Panc1 (cell line): ENCODE measurements around the gene ASRGL1. TPM values are rescaled to one million over a fixed set of nuclear protein-coding genes. Genes with fewer than 3 reads are reported as not detected.
A peak's percentile ranks its signal among the peaks of the same experiment; 100 is the strongest.

ENCODE experiments used
- ATAC-seq: fragments of 200-7000 bp; cut with Tn5 transposase; 2 replicates; pipeline ENCODE4 v1.9.1; 2020; ENCODE audit warnings: mild to moderate bottlenecking, moderate library complexity
- BruUV-seq: library from RNA; stranded (reverse); fragments of 400-500 nt; replicated peaks from 2 replicates; lab custom pipeline; 2021; lab: Mats Ljungman, UMichigan
- CTCF ChIA-PET: fragments of 300-600 bp; sonication (Branson Sonifier 250); formaldehyde crosslinking; loops from one replicate; lab custom pipeline; 2022; ENCODE audit warnings: antibody characterized with exemption; lab: Charles Lee
- POLR2A ChIA-PET: fragments of 300-600 bp; sonication (Branson Sonifier 250); formaldehyde crosslinking; loops from one replicate; lab custom pipeline; 2022; ENCODE audit warnings: antibody characterized with exemption; lab: Charles Lee
- DNase-seq: peaks from one replicate; pipeline ENCODE4 v3.0.0-alpha.2; 2010; ENCODE audit warnings: low read depth, low spot score
- H3K27ac ChIP-seq: 2 replicates; pipeline ENCODE4 v1.5.1; 2011; ENCODE audit warnings: mild to moderate bottlenecking, low read length, inconsistent platforms
- H3K27me3 ChIP-seq: fragments of 200-500 bp; sonication (Bioruptor generic); 2 replicates; pipeline ENCODE4 v1.6.0; 2014; ENCODE audit warnings: low read length, inconsistent platforms; ENCODE audit not compliant: control insufficient read depth, insufficient read depth
- H3K36me3 ChIP-seq: fragments of 200-500 bp; sonication (Bioruptor generic); 2 replicates; pipeline ENCODE4 v1.5.1; 2014; ENCODE audit warnings: inconsistent platforms, mild to moderate bottlenecking, low read length, moderate library complexity; ENCODE audit not compliant: control insufficient read depth, insufficient read depth
- H3K4me1 ChIP-seq: 2 replicates; pipeline ENCODE4 v1.5.1; 2011; ENCODE audit warnings: inconsistent platforms, mild to moderate bottlenecking, low read length, moderate library complexity; ENCODE audit not compliant: control insufficient read depth, insufficient read depth
- H3K4me3 ChIP-seq, 2 experiments: 2 replicates each; pipeline ENCODE4 v1.5.1; 2011 to 2012; ENCODE audit warnings: low read depth in 2 of 2, low read length in 2 of 2, mild to moderate bottlenecking in 2 of 2, inconsistent platforms in 1 of 2, moderate library complexity in 1 of 2
- H3K9me3 ChIP-seq: fragments of 200-500 bp; sonication (Bioruptor generic); 2 replicates; pipeline ENCODE4 v1.5.1; 2014; ENCODE audit warnings: low read depth, mild to moderate bottlenecking, inconsistent platforms, low read length, moderate library complexity; ENCODE audit not compliant: control insufficient read depth, insufficient read depth
- POLR2AphosphoS5 ChIP-seq: IDR thresholded peaks from 2 replicates; pipeline ENCODE4 v1.6.1; 2012; ENCODE audit warnings: mild to moderate bottlenecking, low read depth, low read length, moderate library complexity
- REST ChIP-seq, 2 experiments: IDR thresholded peaks; 2 replicates each; pipeline ENCODE4 v1.6.1; 2011 to 2012; ENCODE audit warnings: low read depth in 2 of 2, control low read depth in 1 of 2, low read length in 1 of 2, mild to moderate bottlenecking in 1 of 2, moderate library complexity in 1 of 2; ENCODE audit not compliant: insufficient read depth in 1 of 2
- SIN3A ChIP-seq: IDR thresholded peaks from 2 replicates; pipeline ENCODE4 v1.6.1; 2012; ENCODE audit warnings: low read depth, mild to moderate bottlenecking, low read length, moderate library complexity, borderline replicate concordance; ENCODE audit not compliant: insufficient read depth
- TCF7L2 ChIP-seq: IDR thresholded peaks from 2 replicates; pipeline ENCODE4 v1.6.1; 2011; ENCODE audit warnings: mild to moderate bottlenecking, low read depth, low read length, inconsistent platforms
- in situ Hi-C: cut with HindIII; loops from 2 replicates; pipeline ENCODE4 v1.10.0; 2016; ENCODE audit warnings: low sequenced_read_pairs, low pct_unique_long_range_greater_than_20kb
- intact Hi-C: fragments of 100-400 bp; cut with micrococcal nuclease; formaldehyde crosslinking; loops from one replicate; pipeline ENCODE4 v1.10.0; 2022; ENCODE audit not compliant: unreplicated experiment
- total RNA-seq: library from RNA; stranded (reverse); gene quantifications from one replicate; pipeline ENCODE4 v1.2.1, GENCODE V29; 2021; ENCODE audit not compliant: unreplicated experiment
- TF ChIP-seq, protein P1 (sequence below): fragments of 450-650 bp; IDR thresholded peaks from 2 replicates; pipeline ENCODE4 v1.5.1; 2017; ENCODE audit warnings: mild to moderate bottlenecking

The ASRGL1 gene
- total RNA-seq, 1 experiment from 2014 or later, result 43.2 TPM

- ATAC-seq (no peak), DNase-seq (no peak)
- CTCF ChIA-PET, result interaction anchor here (0.6 to 2.4 kb wide), 9 partner anchors 14 to 333 kb away, joined by 3 to 25 read pairs (median 5); no protein-coding TSS in a partner anchor
- H3K27ac ChIP-seq, result peak overlapping the region; percentile 77
- no peaks in the 10 kb centered on the region for H3K27me3 ChIP-seq
- no peaks in the 10 kb centered on the region for H3K36me3 ChIP-seq
- in situ Hi-C loops (no loop called here), intact Hi-C loops (loop anchor here (10.0 kb wide), 1 partner anchor 149 kb away; the partner anchor contains the start of gene AHNAK)
- H3K4me1 ChIP-seq, result peaks cover 47% of the 10 kb centered on the region
- no peak overlapping the region for H3K4me3 ChIP-seq
- TF ChIP-seq TCF7L2 (no peak), REST (IDR thresholded peaks at IDR 0.05; ENCODE audit: insufficient read depth in 1 of 2, low read depth in 2 of 2, low read length in 1 of 2) (no peak), POLR2AphosphoS5 (no peak)
- TF ChIP-seq, protein P1, sequence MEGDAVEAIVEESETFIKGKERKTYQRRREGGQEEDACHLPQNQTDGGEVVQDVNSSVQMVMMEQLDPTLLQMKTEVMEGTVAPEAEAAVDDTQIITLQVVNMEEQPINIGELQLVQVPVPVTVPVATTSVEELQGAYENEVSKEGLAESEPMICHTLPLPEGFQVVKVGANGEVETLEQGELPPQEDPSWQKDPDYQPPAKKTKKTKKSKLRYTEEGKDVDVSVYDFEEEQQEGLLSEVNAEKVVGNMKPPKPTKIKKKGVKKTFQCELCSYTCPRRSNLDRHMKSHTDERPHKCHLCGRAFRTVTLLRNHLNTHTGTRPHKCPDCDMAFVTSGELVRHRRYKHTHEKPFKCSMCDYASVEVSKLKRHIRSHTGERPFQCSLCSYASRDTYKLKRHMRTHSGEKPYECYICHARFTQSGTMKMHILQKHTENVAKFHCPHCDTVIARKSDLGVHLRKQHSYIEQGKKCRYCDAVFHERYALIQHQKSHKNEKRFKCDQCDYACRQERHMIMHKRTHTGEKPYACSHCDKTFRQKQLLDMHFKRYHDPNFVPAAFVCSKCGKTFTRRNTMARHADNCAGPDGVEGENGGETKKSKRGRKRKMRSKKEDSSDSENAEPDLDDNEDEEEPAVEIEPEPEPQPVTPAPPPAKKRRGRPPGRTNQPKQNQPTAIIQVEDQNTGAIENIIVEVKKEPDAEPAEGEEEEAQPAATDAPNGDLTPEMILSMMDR, result no peak
- H3K9me3 ChIP-seq, result no peaks in the 10 kb centered on the region
- no TSS peak for BruUV-seq
- POLR2A ChIA-PET, result interaction anchor here (0.7 kb wide), 1 partner anchor 196 kb away, joined by 4 read pairs; the partner anchor contains the start of gene TUT1
These were observed 58.8 kb downstream of the ASRGL1 start for GRCh38 chr11:62395885-62396551.

GRCh38 chr11:62398011-62398994, 61.1 kb downstream of the ASRGL1 start:
- POLR2A ChIA-PET, result interaction anchor here (0.6 to 0.7 kb wide), 2 partner anchors 253 to 261 kb away, joined by 4 read pairs; no protein-coding TSS in a partner anchor
- BruUV-seq, result no TSS peak
- Histone ChIP-seq H3K4me3 (no peak overlapping the region), H3K27me3 (no peaks in the 10 kb centered on the region), H3K4me1 (peaks cover 47% of the 10 kb centered on the region), H3K27ac (peak overlapping the region; percentile 76), H3K36me3 (no peaks in the 10 kb centered on the region), H3K9me3 (no peaks in the 10 kb centered on the region)
- CTCF ChIA-PET, result interaction anchor here (0.6 kb wide), 2 partner anchors 31 to 64 kb away, joined by 3 to 4 read pairs; no protein-coding TSS in a partner anchor
- ATAC-seq (no peak), DNase-seq (no peak)
- in situ Hi-C loops, result no loop called here
- intact Hi-C loops, result loop anchor here (10.0 kb wide), 1 partner anchor 146 kb away; the partner anchor contains the start of gene AHNAK
- TF ChIP-seq SIN3A (no peak), TCF7L2 (no peak), POLR2AphosphoS5 (no peak)
